T-cell (primary cell): ENCODE data around the gene HSPA8. TPM values are rescaled to one million over a fixed set of nuclear protein-coding genes. Genes with fewer than 3 reads are reported as not detected.

Source experiments
- ATAC-seq, 4 experiments: fragments of 200-7000 bp in 3 of 4; fragments of 150-1000 bp in 1 of 4; cut with Tn5 transposase; replicated peaks in 1 of 4; 1 replicate in 3 of 4; 2 replicates in 1 of 4; pipeline ENCODE4 v1.10.0; 2021; ENCODE audit warnings: moderate library complexity in 3 of 4, mild to moderate bottlenecking in 2 of 4, moderate number of reproducible peaks in 1 of 4
- CTCF ChIA-PET, 2 donors: fragments of 300-600 bp; sonication (Branson Sonifier 250); formaldehyde crosslinking; loops; one replicate each; lab custom pipeline; 2022; ENCODE audit warnings: antibody characterized with exemption in 2 of 2; lab: Charles Lee
- POLR2A ChIA-PET, 2 donors: fragments of 300-600 bp; sonication (Branson Sonifier 250); formaldehyde crosslinking; loops; one replicate each; lab custom pipeline; 2022; ENCODE audit warnings: antibody characterized with exemption in 2 of 2; lab: Charles Lee
- DNase-seq, 35 experiments: peaks; one replicate each; pipeline versions ENCODE4 v3.0.0 to v3.0.0-alpha.2; 2013 to 2023
- H3K27ac ChIP-seq: one replicate; pipeline ENCODE4 v1.5.1; 2013; ENCODE audit warnings: low read length
- H3K27me3 ChIP-seq, 2 experiments: replicated peaks in 1 of 2; 1 replicate in 1 of 2; 2 replicates in 1 of 2; pipeline versions ENCODE4 v1.6.1 to v1.7.0; 2013; ENCODE audit warnings: low read length in 1 of 2, mixed read lengths in 1 of 2; ENCODE audit not compliant: control insufficient read depth in 2 of 2, insufficient read depth in 2 of 2; ENCODE audit errors: extremely low read depth in 1 of 2
- H3K36me3 ChIP-seq, 2 donors: 1 replicate in 1 of 2; 2 replicates in 1 of 2; pipeline versions ENCODE4 v1.6.1 to v1.7.0; 2013; ENCODE audit warnings: low read length in 1 of 2; ENCODE audit not compliant: control insufficient read depth in 2 of 2, insufficient read depth in 1 of 2; ENCODE audit errors: extremely low read depth in 1 of 2
- H3K4me1 ChIP-seq, 2 experiments: 1 replicate in 1 of 2; 2 replicates in 1 of 2; pipeline versions ENCODE4 v1.6.1 to v1.7.0; 2013; ENCODE audit warnings: low read length in 2 of 2, mixed read lengths in 1 of 2; ENCODE audit not compliant: insufficient read depth in 2 of 2, control insufficient read depth in 1 of 2; ENCODE audit errors: extremely low read depth in 1 of 2
- H3K4me3 ChIP-seq, 2 donors: 1 replicate in 1 of 2; 2 replicates in 1 of 2; pipeline versions ENCODE4 v1.5.1 to v1.7.0; 2013; ENCODE audit warnings: mild to moderate bottlenecking in 2 of 2, low read length in 1 of 2, moderate library complexity in 1 of 2; ENCODE audit not compliant: control insufficient read depth in 1 of 2; ENCODE audit errors: extremely low read depth in 1 of 2
- H3K9me3 ChIP-seq: 2 replicates; pipeline ENCODE4 v1.7.0; 2013
- H3K27ac Mint-ChIP-seq, 2 donors: one replicate each; pipeline ENCODE4 v1.8.0; 2020 to 2021; ENCODE audit warnings: mild to moderate bottlenecking in 2 of 2, mixed read lengths in 2 of 2
- H3K27me3 Mint-ChIP-seq, 2 donors: one replicate each; pipeline ENCODE4 v1.8.0; 2021 to 2022; ENCODE audit warnings: mixed read lengths in 2 of 2
- H3K36me3 Mint-ChIP-seq: one replicate; pipeline ENCODE4 v1.8.0; 2021; ENCODE audit warnings: mixed read lengths
- H3K4me1 Mint-ChIP-seq, 3 donors: one replicate each; pipeline ENCODE4 v1.8.0; 2020 to 2022; ENCODE audit warnings: mixed read lengths in 3 of 3, mild to moderate bottlenecking in 1 of 3
- H3K4me3 Mint-ChIP-seq, 3 donors: one replicate each; pipeline ENCODE4 v1.8.0; 2020 to 2022; ENCODE audit warnings: mild to moderate bottlenecking in 3 of 3, mixed read lengths in 3 of 3, moderate library complexity in 3 of 3
- H3K9me3 Mint-ChIP-seq, 3 donors: one replicate each; pipeline ENCODE4 v1.8.0; 2020 to 2022; ENCODE audit warnings: mixed read lengths in 3 of 3
- WGBS: methylation state at CpG from one replicate; pipeline ENCODE4 v1.1.5; 2013; ENCODE audit warnings: missing lambda C conversion rate; ENCODE audit not compliant: insufficient coverage; 5-methylcytosine and 5-hydroxymethylcytosine counted together
- total RNA-seq, 35 experiments: library from RNA in 6 of 35; stranded (reverse) in 6 of 35; fragments of 120-200 nt in 1 of 35; gene quantifications; one replicate each; pipeline versions ENCODE4 v1.2.1 to v1.2.4 and lab custom pipeline; 2013 to 2026

The HSPA8 gene
- total RNA-seq, 5 donors from 2014 or later (not counting 1 experiment from before 2014, with no cell fraction given) = 791 to 1,086 (median 843) TPM

DNA sequence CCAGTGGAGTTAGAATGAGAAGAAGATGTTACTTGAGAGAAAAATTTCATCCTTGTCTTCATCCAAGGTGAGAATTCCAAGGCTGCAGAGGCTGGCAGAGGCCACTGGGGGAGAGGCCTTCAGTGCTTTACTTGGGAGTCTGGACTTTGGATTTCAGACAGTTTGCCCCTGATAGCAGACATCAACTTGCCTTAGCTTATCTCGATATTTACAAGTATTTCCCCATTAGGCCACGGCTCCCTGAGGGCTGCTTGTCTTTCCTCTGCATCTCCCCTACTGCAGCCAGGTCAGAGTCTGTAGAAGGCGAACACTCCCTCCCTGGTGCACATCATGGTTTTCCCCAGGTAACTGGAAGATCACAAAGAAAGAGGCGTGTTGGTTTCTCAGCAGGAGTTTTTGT lies 50.4 kb downstream of the HSPA8 start:
- H3K36me3 Mint-ChIP-seq = no peaks in the 10 kb centered on the region
- Histone ChIP-seq H3K27me3 (peaks cover 0 to 13% of the 10 kb centered on the region in 2 experiments), H3K4me3 (no peak overlapping the region), H3K27ac (no peak overlapping the region), H3K4me1 (no peaks in the 10 kb centered on the region), H3K36me3 (no peaks in the 10 kb centered on the region), H3K9me3 (no peaks in the 10 kb centered on the region)
- no peaks in the 10 kb centered on the region for H3K4me1 Mint-ChIP-seq
- H3K27ac Mint-ChIP-seq = no peak overlapping the region
- DNase-seq (no peak), ATAC-seq (no peak)
- ChIA-PET CTCF (interaction anchor here (0.5 to 1.0 kb wide), 3 partner anchors 9 to 19 kb away, joined by 3 to 7 read pairs (median 5); no protein-coding TSS in a partner anchor), POLR2A (interaction anchor here in 1 of 2 donors (0.6 kb wide), 1 partner anchor 129 kb away, joined by 3 read pairs; no protein-coding TSS in a partner anchor)
- WGBS = 52% methylated on average over 2 of the region's 4 CpGs
- no peaks in the 10 kb centered on the region for H3K9me3 Mint-ChIP-seq
- no peak overlapping the region for H3K4me3 Mint-ChIP-seq
- H3K27me3 Mint-ChIP-seq = peaks cover 0 to 5% of the 10 kb centered on the region in 2 donors

Other genes starting within 250 kb of the HSPA8 start
- 10 to 100 TPM in 2 of 5 donors, 1 to 10 TPM in 3; 3.1 to 12.1 (median 8.8) TPM for gene CRTAM, start 223.6 kb downstream of the HSPA8 start, total RNA-seq
- gene JHY, start 179.4 kb downstream of the HSPA8 start, total RNA-seq = 1 to 10 TPM; 2.8 to 7.3 (median 4.9) TPM
- gene BSX, start 80.3 kb downstream of the HSPA8 start, total RNA-seq = not detected
- gene CLMP, start 133.1 kb upstream of the HSPA8 start, total RNA-seq = under 1 TPM; 0.09 to 0.43 (median 0.30) TPM